Measurements from ENCODE around the gene CCDC81. TPM values are rescaled to one million over a fixed set of nuclear protein-coding genes. Genes with fewer than 3 reads are reported as not detected.

CCDC81 gene
- total RNA-seq, 3 donors from 2014 or later: 0.37 to 0.49 (median 0.38) TPM

DNA sequence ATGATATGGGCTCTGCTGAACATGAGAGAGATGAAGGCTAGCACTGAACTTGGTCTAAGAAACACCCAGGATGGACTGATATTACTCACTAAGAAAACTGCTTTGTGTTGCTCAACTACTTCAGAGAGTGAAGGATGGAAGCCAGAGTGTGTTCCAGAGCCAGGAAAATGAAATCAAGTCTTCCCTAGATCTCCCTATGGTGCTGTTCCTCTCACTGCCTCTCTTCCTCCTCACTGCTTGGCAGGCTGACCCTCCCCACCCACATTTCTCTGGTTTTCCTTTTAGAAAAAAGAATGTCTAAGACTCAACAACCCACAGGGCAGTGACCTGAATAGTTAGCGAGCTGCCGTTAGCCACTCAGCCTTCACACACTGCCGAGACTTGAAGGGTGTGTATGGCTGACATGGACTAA, 65.6 kb downstream of the CCDC81 start:
- ATAC-seq (no peak), DNase-seq (no peak)
- Mint-ChIP-seq H3K27me3 (ENCODE audit: low read depth) (no peaks in the 10 kb centered on the region), H3K9me3 (no peaks in the 10 kb centered on the region), H3K4me3 (no peak overlapping the region), H3K36me3 (ENCODE audit: insufficient read depth) (peaks cover 2% of the 10 kb centered on the region), H3K4me1 (ENCODE audit: low read depth) (no peaks in the 10 kb centered on the region)

DNA sequence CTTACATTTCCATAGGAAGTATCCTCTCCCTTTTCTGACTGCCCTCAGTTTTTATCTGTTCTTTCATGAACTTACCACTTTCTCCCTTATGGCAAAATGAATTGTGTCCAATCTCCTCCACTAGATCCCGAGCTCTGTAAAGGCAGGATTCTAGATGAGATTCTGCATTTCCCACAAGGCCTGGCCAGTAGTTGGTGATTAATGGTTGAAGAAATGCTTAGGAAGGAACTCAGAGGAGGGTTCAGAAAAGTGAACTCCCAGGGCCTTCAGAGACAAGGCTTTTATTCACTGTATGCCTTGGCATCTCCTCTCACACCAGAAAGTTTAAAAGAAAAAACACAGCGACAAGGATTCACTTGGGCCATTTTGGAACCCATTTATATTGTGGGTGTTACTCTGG, 66.2 kb downstream of the CCDC81 start:
- Mint-ChIP-seq H3K4me1 (ENCODE audit: low read depth) (no peaks in the 10 kb centered on the region), H3K4me3 (no peak overlapping the region), H3K9me3 (no peaks in the 10 kb centered on the region), H3K27me3 (ENCODE audit: low read depth) (no peaks in the 10 kb centered on the region), H3K36me3 (ENCODE audit: insufficient read depth) (peaks cover 6% of the 10 kb centered on the region)
- no peak for ATAC-seq
- DNase-seq: no peak

DNA sequence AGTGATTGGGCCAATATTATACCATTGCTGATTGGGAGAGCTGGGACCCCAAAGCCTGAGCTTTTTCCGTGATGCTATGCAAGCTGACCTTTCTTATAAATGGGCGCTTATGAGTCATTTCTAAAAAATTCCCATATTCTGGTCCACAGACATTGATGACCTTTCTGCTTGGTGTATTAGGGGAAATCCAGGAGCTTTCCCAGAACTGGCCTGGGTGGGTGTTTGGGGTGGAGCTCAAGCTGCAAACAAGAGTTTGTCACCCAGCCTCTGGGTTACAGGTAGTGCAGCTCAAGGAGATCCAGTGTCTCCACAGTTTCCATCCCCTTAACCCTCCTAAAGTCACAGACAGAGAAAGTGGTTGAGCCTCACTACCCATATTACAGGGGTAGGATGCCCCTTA, 67.7 kb downstream of the CCDC81 start:
- H3K36me3 Mint-ChIP-seq (ENCODE audit: insufficient read depth): peaks cover 9% of the 10 kb centered on the region
- H3K27me3 Mint-ChIP-seq (ENCODE audit: low read depth): no peaks in the 10 kb centered on the region
- ATAC-seq: peak; percentile 24 to 48
- no peak for DNase-seq
- no peaks in the 10 kb centered on the region for H3K4me1 Mint-ChIP-seq (ENCODE audit: low read depth)
- H3K9me3 Mint-ChIP-seq: no peaks in the 10 kb centered on the region
- H3K4me3 Mint-ChIP-seq: no peak overlapping the region

DNA sequence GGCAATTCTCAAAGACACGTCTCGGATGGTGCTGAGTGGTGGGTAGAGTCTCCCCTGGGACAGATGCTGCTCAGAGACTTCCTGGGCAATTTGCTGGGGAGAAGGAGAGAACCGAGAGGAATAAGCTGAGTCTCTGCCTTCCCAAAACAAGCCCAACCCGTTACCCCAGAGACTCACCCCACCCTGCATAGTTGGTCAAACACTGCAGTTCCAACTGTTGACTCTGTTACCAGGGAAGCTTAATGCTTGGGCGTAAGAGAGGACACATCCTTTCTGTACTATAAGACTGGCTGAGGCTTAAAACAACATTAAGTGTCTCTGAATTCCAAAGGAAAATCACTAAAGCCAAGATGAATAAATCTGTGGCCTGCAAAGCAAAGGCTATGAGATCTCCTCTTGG, 68.1 kb downstream of the CCDC81 start:
- H3K4me1 Mint-ChIP-seq (ENCODE audit: low read depth): peaks cover under 1% of the 10 kb centered on the region

DNA sequence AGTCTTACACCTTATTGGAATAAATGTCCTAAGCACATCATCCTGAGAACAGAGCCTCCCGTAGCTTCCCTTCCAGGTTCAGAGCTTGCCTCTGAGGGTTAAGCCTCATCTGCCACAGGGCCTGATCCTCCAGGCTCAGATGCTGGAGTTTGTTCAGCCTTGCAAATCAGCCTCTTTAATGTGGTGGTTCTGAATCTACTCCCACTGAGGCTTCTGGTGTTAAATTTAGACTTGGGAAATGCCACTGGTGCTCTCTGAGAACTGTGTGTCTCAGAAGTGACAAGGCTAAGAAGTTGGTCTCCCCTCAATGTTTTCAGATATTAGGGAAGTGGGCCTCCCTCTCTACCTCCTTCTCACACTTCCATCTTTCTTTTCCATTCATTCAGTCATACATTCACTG, 68.7 kb downstream of the CCDC81 start:
- DNase-seq: no peak
- Mint-ChIP-seq H3K27me3 (ENCODE audit: low read depth) (no peaks in the 10 kb centered on the region), H3K4me1 (ENCODE audit: low read depth) (peaks cover 7% of the 10 kb centered on the region), H3K9me3 (no peaks in the 10 kb centered on the region), H3K4me3 (no peak overlapping the region), H3K36me3 (ENCODE audit: insufficient read depth) (peaks cover 9% of the 10 kb centered on the region)
- ATAC-seq: peak; percentile 26 to 44

More for the DNA sequence above, 68.1 kb downstream of the CCDC81 start:
- H3K27me3 Mint-ChIP-seq (ENCODE audit: low read depth): no peaks in the 10 kb centered on the region
- DNase-seq (no peak), ATAC-seq (no peak)
- H3K9me3 Mint-ChIP-seq: no peaks in the 10 kb centered on the region
- H3K4me3 Mint-ChIP-seq: no peak overlapping the region
- peaks cover 9% of the 10 kb centered on the region for H3K36me3 Mint-ChIP-seq (ENCODE audit: insufficient read depth)

DNA sequence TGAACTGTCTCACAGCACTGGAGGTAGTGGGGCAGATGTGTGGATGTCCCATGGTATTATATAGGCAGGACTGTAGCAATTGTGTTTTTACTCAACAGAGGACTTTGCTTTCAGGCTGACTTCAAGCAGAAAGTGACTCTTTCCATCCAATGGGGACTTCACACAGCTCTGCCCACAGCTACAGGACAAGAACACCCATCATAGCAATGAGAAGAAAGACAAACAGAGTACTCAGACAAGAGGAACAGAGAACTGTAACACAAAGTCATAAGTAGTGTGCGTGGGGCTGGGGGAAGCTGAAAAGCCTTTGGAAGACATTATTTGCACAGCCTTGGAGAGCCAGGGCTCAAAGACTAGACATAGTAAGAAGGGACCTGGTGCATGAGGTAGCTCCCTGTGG, 70.3 kb downstream of the CCDC81 start:
- no peak overlapping the region for H3K4me3 Mint-ChIP-seq
- H3K27me3 Mint-ChIP-seq (ENCODE audit: low read depth): no peaks in the 10 kb centered on the region
- DNase-seq (no peak), ATAC-seq (no peak)
- H3K9me3 Mint-ChIP-seq: no peaks in the 10 kb centered on the region
- H3K36me3 Mint-ChIP-seq (ENCODE audit: insufficient read depth): peaks cover 9% of the 10 kb centered on the region
- peaks cover 7% of the 10 kb centered on the region for H3K4me1 Mint-ChIP-seq (ENCODE audit: low read depth)

DNA sequence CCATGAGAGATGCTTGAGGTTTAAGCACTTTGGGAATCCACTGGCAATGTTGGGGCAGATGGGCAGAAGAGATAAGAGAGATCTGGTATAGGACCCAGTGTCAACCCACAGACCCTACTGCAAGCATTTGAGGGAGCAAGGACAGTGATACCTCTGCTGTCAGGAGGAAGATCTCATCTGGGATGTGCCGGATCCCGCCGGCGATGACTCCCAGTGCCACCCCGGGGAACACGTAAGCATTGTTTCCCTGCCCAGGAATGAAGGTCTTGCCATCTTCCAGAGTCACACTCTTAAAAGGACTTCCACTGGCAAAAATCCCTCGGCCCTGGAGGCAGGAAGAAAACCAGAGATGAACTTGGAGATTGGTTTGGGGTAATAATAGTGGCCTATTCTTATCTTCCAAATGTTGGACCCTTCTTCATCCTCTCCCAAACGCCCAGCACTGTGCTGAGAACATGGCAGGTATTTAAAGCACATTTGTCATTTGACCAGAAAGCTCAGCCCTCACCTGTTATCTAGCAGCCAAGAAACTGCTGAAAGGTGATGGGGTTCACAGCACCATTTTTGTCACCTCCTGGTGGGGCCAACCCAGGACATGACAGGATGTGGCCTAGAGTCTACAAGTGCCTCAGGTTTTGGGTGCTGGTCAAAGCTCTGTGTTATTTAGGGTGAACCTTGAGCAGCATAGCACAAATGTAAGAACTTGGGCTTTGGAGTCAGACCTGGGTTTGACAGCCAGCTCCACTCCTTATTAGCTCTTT, 71.7 kb downstream of the CCDC81 start:
- ATAC-seq (no peak), DNase-seq (no peak)
- no peaks in the 10 kb centered on the region for H3K9me3 Mint-ChIP-seq
- peaks cover 9% of the 10 kb centered on the region for H3K36me3 Mint-ChIP-seq (ENCODE audit: insufficient read depth)
- H3K27me3 Mint-ChIP-seq (ENCODE audit: low read depth): no peaks in the 10 kb centered on the region
- H3K4me3 Mint-ChIP-seq: no peak overlapping the region
- H3K4me1 Mint-ChIP-seq (ENCODE audit: low read depth): peaks cover 7% of the 10 kb centered on the region

DNA sequence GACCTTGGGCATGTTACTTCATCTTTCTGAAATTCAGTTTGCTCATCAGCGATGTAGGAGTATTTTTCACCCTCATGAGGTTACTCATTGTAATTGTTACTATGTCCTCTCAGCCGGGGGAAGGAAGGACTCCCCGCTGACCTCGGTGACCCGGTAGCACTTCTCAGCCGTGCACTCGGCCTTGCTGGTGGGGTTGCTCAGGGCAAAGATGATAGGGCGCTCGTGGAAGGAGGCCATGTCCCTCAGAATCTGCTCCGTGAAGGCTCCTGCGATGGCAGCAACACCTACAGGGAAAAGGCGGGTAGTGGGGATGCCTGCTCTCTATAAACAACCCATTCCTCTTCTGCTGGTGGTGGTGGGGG, 72.2 kb downstream of the CCDC81 start:
- no peak for ATAC-seq
- H3K4me1 Mint-ChIP-seq (ENCODE audit: low read depth): peaks cover 7% of the 10 kb centered on the region
- no peaks in the 10 kb centered on the region for H3K27me3 Mint-ChIP-seq (ENCODE audit: low read depth)
- H3K9me3 Mint-ChIP-seq: no peaks in the 10 kb centered on the region
- no peak overlapping the region for H3K4me3 Mint-ChIP-seq
- H3K36me3 Mint-ChIP-seq (ENCODE audit: insufficient read depth): peaks cover 9% of the 10 kb centered on the region
- no peak for DNase-seq

DNA sequence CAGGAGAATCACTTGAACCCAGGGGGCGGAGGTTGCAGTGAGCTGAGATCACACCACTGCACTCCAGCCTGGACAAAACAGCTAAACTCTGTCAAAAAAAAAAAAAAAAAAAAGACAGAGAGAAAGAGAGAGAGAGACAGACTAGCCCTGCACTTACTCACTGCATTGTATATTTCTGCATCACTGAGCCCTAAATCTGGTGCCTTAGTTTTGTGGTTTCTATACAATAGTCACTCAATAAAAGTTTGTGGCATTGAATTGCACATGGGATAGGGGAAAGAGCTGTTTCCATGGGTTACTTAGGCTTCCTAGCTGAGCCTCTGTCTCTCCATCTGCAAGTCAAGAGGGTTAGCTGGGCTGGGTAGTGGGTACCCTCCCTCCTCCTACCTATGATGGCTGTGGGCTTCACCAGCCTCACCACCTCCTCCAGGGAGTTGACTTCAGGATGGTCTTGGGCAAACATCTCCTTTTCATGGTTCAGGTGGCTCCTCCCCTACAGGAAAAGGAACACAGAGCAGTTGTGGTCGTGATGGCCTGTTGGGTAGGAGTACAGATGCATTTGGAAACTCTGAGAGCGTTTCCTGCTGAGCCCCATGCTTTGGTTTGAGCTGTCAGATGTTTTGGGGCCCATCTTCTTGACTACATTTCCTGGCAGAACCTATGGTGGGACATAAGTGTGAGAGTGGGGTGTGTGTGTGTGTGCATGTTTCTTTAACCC, 73.2 kb downstream of the CCDC81 start:
- peaks cover 9% of the 10 kb centered on the region for H3K36me3 Mint-ChIP-seq (ENCODE audit: insufficient read depth)
- peaks cover 7% of the 10 kb centered on the region for H3K4me1 Mint-ChIP-seq (ENCODE audit: low read depth)
- no peaks in the 10 kb centered on the region for H3K27me3 Mint-ChIP-seq (ENCODE audit: low read depth)
- ATAC-seq: peak; percentile 47 to 64
- no peak overlapping the region for H3K4me3 Mint-ChIP-seq
- no peaks in the 10 kb centered on the region for H3K9me3 Mint-ChIP-seq
- DNase-seq: no peak

DNA sequence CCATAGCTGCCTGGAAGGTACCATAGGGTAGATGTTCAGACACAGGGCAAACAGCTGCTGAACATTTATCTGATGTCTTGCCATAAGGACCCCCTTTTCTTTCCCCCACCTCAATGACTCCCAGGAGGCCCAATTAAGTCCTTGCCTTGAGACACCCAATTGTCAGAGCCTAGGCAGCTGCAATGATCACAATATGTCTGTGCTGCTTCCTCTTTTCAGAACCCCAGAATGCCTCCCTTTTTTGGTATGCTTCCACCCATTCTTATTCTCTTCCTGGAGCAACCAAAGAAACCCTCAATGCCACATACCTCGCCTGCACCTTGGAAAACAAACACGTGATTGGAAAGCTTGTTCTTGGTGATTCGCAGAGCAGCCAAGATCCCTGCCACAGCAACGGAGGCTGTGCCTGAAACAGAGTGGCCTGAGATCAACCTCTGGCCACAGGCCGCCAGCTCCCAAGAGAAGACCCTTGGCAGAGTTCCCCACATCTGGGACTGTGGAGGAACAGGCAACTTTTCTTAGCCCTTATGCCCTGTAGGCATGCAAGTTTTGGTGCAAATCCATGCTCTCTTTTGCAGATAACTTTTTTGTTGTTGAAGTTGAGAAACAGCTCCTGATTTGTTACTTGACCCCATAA, 75.4 kb downstream of the CCDC81 start:
- H3K9me3 Mint-ChIP-seq: no peaks in the 10 kb centered on the region
- no peaks in the 10 kb centered on the region for H3K27me3 Mint-ChIP-seq (ENCODE audit: low read depth)
- peaks cover 6% of the 10 kb centered on the region for H3K36me3 Mint-ChIP-seq (ENCODE audit: insufficient read depth)
- peaks cover 7% of the 10 kb centered on the region for H3K4me1 Mint-ChIP-seq (ENCODE audit: low read depth)
- no peak overlapping the region for H3K4me3 Mint-ChIP-seq
- no peak for DNase-seq
- ATAC-seq: no peak

DNA sequence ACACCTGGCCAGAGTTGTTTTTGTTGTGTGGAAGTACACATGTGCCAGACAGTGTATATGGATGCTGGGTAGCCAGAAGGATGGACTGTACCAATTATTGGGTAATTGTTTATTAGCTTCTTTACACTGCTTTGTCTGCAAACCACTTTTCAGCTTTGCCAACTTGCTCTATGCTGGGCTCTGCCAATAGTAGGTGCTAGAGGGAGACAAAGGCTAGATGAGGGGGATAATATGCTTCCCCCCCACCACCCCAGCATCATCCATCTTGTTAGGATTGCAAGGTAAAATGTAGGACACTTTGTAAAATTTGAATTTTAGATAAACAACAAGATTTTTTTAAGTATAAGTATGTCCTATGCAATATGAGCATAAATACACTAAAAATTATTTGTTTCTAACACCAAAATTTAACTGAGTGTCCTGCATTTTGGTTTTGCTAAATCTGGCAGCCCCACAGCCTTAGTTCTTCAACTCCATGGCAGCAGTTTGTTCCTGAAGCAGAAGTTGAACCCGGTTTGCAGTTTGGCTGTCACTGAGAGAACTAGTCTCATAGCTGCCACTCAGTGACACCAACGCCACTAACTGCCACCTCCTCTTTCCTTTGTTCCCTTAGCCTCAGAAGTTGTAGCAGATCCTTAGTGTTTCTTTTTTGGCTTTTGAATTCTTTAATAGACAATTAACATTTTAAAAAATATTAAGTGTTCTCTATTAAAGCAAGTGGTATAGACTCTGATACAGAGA, 78.8 kb downstream of the CCDC81 start:
- no peaks in the 10 kb centered on the region for H3K36me3 Mint-ChIP-seq (ENCODE audit: insufficient read depth)
- no peaks in the 10 kb centered on the region for H3K27me3 Mint-ChIP-seq (ENCODE audit: low read depth)
- H3K4me3 Mint-ChIP-seq: no peak overlapping the region

DNA sequence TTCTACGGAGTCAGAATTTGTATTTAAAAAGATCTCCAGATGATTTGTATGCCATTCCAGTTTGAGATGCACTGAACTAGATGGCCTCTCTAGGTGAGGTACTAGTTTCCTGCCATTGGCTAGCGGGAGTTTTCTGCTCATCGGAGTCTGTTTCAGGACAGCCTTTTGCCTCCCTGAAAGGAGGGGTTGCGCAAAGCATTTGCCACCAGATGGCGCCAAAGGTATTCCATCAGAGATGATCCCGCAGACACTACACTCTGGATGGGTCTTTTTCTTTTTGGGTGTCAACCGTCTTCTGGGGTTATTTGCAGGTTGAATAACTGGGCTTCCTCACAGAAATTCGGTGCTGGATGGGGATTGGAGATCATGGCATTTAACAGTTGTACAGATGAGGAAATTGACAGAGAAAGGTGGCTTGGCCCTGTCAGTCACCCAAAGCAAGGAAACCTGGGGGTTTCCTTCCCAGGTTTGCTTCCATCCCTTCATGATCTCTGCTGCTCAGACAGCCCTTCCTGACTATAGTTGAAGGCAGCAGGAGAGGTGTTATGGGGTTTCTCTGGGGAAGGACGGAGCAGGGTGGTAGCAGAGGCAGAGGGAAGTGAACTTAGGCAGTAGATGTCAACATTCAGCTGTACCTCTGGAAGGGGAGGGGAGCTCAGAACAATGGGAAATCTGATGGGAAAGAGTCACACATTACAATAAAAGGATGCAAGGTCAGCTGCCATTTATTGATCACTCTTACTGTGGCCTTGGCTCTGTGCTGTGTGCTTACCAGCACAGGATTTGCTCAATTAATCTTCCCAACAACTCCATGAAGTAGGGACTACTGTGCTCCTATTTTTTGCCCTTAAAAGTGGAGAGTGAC, 81.6 kb downstream of the CCDC81 start:
- Mint-ChIP-seq H3K9me3 (no peaks in the 10 kb centered on the region), H3K4me1 (ENCODE audit: low read depth) (peaks cover 6% of the 10 kb centered on the region), H3K4me3 (no peak overlapping the region), H3K36me3 (ENCODE audit: insufficient read depth) (no peaks in the 10 kb centered on the region), H3K27me3 (ENCODE audit: low read depth) (no peaks in the 10 kb centered on the region)
- ATAC-seq: peak; percentile 71 to 90
- DNase-seq: peak; percentile 71

More for the DNA sequence above, 78.8 kb downstream of the CCDC81 start:
- H3K4me1 Mint-ChIP-seq (ENCODE audit: low read depth): peaks cover 6% of the 10 kb centered on the region
- ATAC-seq (no peak), DNase-seq (no peak)
- H3K9me3 Mint-ChIP-seq: no peaks in the 10 kb centered on the region

DNA sequence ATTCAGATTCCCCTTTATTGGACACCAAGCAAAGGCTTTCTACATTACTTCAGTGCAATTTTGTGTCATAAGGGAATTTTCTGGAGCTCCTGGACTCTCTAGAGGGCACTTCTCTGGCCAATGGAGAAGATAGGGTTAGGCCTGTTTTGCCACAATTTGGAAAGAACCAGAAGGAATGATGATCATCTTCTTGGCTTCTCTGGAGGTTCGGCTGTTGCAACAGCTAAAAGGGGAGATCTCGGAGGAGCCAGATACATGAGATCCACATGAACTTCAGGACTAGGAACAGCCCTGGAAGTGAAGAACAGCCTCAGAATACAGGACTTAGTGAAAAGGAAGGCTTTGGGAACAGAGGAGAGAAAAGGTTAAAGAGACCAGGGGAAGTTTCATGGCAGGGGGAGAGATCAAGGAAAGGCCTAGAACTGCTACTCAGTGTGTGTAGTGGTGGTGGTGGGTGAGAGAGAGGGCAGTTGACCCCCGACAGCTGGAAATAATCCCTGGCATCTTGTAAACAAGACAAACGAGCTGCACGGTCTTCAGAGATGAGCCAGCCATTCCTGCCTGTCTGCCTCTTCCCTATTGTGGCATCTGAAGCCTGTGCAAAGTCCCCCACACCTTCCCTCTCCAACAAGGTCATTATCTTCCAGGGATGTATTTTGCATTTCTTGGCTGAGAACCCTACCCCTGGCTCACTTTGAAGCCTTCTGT, 83.8 kb downstream of the CCDC81 start:
- no peaks in the 10 kb centered on the region for H3K27me3 Mint-ChIP-seq (ENCODE audit: low read depth)
- no peak overlapping the region for H3K4me3 Mint-ChIP-seq
- no peaks in the 10 kb centered on the region for H3K36me3 Mint-ChIP-seq (ENCODE audit: insufficient read depth)
- no peak for DNase-seq
- peaks cover 6% of the 10 kb centered on the region for H3K4me1 Mint-ChIP-seq (ENCODE audit: low read depth)
- no peak for ATAC-seq
- no peaks in the 10 kb centered on the region for H3K9me3 Mint-ChIP-seq

Measured in activated T-cell treated with anti-CD3 and anti-CD28 coated beads, Interleukin-2, amount 50 U/mL, for 4 hours (primary cell).